Heart right ventricle (tissue), 16 donors: ENCODE measurements around the gene RASAL1. TPM values are rescaled to one million over a fixed set of nuclear protein-coding genes. Genes with fewer than 3 reads are reported as not detected.
A peak's percentile ranks its signal among the peaks of the same experiment; 100 is the strongest.

Source experiments
- ATAC-seq, 8 donors: fragments of 200-7000 bp; cut with Tn5 transposase; one replicate each; pipeline ENCODE4 v1.9.1; 2020; ENCODE audit warnings: mild to moderate bottlenecking in 8 of 8, moderate library complexity in 8 of 8, moderate number of reproducible peaks in 1 of 8
- DNase-seq, 2 donors: peaks; one replicate each; pipeline ENCODE4 v3.0.0-alpha.2; 2020
- H3K27ac ChIP-seq, 10 donors: fragments of 200-600 bp; sonication (generic) in 2 of 10; one replicate each; pipeline versions ENCODE4 v1.5.0 to v1.8.0; 2020 to 2022; ENCODE audit warnings: mild to moderate bottlenecking in 3 of 10
- H3K27me3 ChIP-seq, 7 donors: fragments of 200-600 bp; one replicate each; pipeline ENCODE4 v1.8.0; 2021 to 2022; ENCODE audit warnings: mild to moderate bottlenecking in 2 of 7
- H3K36me3 ChIP-seq, 9 donors: fragments of 200-600 bp; sonication (generic) in 1 of 9; one replicate each; pipeline versions ENCODE4 v1.5.0 to v1.8.0; 2020 to 2022; ENCODE audit warnings: mild to moderate bottlenecking in 2 of 9
- H3K4me1 ChIP-seq, 9 donors: fragments of 200-600 bp; sonication (generic) in 1 of 9; one replicate each; pipeline versions ENCODE4 v1.5.0 to v1.8.0; 2020 to 2022; ENCODE audit warnings: mild to moderate bottlenecking in 4 of 9
- H3K4me3 ChIP-seq, 10 donors: fragments of 200-600 bp; sonication (generic) in 2 of 10; one replicate each; pipeline versions ENCODE4 v1.5.0 to v1.8.0; 2020 to 2022; ENCODE audit warnings: mild to moderate bottlenecking in 7 of 10, moderate library complexity in 2 of 10
- H3K9me3 ChIP-seq, 11 donors: fragments of 200-600 bp in 10 of 11; sonication (generic) in 2 of 11; one replicate each; pipeline versions ENCODE4 v1.5.0 to v1.8.0; 2013 to 2022; ENCODE audit warnings: mild to moderate bottlenecking in 2 of 11, control low read depth in 1 of 11, moderate library complexity in 1 of 11
- WGBS, 2 donors: extraction: QIAGEN DNeasy Blood & Tissue Kit; methylation state at CpG; one replicate each; pipeline ENCODE4 v1.1.7; 2013; ENCODE audit warnings: inconsistent platforms in 1 of 2; 5-methylcytosine and 5-hydroxymethylcytosine counted together
- intact Hi-C, 10 donors: fragments of 100-400 bp; cut with DNase I; formaldehyde crosslinking; loops; one replicate each; pipeline versions ENCODE4 v1.11.1 to v1.14.2; 2022
- polyA plus RNA-seq, 2 donors: library from polyadenylated mRNA; stranded (reverse); fragments of 200-250 nt; gene quantifications; one replicate each; pipeline ENCODE4 v1.2.3, GENCODE V29; 2013
- total RNA-seq, 10 donors: library from RNA; stranded (reverse); fragmentation: NEBNext Ultra II Directional in 3 of 10; extraction: Animal tissue kit (Norgen Biotek cat#: 25700) in 3 of 10; gene quantifications; one replicate each; pipeline versions ENCODE4 v1.2.1 to v1.2.4, GENCODE V29; 2021 to 2023
- TF ChIP-seq, protein P1 (sequence below), 9 donors: fragments of 200-600 bp; sonication (generic) in 2 of 9; IDR thresholded peaks; one replicate each; pipeline versions ENCODE4 v1.5.0 to v1.8.0; 2021 to 2022; ENCODE audit warnings: antibody characterized with exemption in 9 of 9, mild to moderate bottlenecking in 5 of 9, moderate library complexity in 1 of 9
- donor health status: Arrhythmogenic right ventricular cardiomyopathy.
- donor health status: ischemic (EF 13 %, LVEDD 7.1; RV severe dilation, severe dysfunction).
- donor health status: healthy with polysubstance abuse.
- donor health status: DM: no; HTN: yes; CAD: no.
- donor health status: DM: no; HTN: no; CAD: no.
- donor health status: ischemic (EF 25% LVEDD 6.9; RV normal size, moderate dysfunction).
- donor health status: ischemic (EF 25% LVEDD 5.7; RV mildly dilated, moderate dysfunction).
- donor health status: healthy.
- donor health status: DM: yes; HTN: yes; CAD: no.
- donor health status: Ischemic cardiomyopathy.
- donor health status: ischemic (EF 35%, LVEDD 5.7; RV mildly dilated, moderate dysfunction).
- donor health status: nonischemic (EF 11% LVEDD 7.7; RV severe dilation, severe dysfunction).
- donor health status: DM: yes; HTN: yes; CAD: no.
- donor health status: PGD.
- donor health status: ischemic (EF 29% LVEDD 5.4; RV normal size, mild dysfunction).
- donor health status: nonischemic (EF 23%, LVEDD 6.1; RV moderate dilation, normal function).

RASAL1 gene
- total and polyA plus RNA-seq, 12 donors = not detected

DNA sequence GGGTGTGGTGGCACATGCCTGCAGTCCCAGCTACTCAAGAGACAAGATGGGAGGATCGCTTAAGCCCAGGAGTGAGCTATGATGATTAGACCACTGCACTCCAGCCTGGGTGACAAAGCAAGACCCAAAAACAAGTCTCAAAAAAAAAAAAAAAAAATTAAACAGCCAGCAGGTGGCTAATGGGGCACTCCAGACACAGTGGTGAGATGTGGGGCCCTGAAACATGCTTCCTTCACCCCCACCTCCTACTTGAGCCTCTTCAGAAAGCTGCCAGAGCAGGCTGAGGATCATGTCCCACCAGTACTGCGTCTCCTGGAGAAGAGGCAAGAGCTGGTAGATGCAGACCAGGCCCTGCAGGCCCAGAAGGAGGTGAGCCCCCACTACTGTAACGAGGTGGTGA is 16.1 kb upstream of the RASAL1 start:
- no peak overlapping the region for H3K27ac ChIP-seq
- no peaks in the 10 kb centered on the region for H3K36me3 ChIP-seq
- ATAC-seq (no peak), DNase-seq (no peak)
- no peak overlapping the region for H3K4me3 ChIP-seq
- WGBS, 2 donors = 87 to 89% methylated on average over 3 of the region's 3 CpGs
- peaks cover 10 to 88% (median 68%) of the 10 kb centered on the region in 7 donors for H3K27me3 ChIP-seq
- H3K9me3 ChIP-seq = peaks cover 0 to 8% (median 0%) of the 10 kb centered on the region in 11 donors
- H3K4me1 ChIP-seq = peaks cover 3 to 30% (median 23%) of the 10 kb centered on the region in 9 donors
- TF ChIP-seq, protein P1, sequence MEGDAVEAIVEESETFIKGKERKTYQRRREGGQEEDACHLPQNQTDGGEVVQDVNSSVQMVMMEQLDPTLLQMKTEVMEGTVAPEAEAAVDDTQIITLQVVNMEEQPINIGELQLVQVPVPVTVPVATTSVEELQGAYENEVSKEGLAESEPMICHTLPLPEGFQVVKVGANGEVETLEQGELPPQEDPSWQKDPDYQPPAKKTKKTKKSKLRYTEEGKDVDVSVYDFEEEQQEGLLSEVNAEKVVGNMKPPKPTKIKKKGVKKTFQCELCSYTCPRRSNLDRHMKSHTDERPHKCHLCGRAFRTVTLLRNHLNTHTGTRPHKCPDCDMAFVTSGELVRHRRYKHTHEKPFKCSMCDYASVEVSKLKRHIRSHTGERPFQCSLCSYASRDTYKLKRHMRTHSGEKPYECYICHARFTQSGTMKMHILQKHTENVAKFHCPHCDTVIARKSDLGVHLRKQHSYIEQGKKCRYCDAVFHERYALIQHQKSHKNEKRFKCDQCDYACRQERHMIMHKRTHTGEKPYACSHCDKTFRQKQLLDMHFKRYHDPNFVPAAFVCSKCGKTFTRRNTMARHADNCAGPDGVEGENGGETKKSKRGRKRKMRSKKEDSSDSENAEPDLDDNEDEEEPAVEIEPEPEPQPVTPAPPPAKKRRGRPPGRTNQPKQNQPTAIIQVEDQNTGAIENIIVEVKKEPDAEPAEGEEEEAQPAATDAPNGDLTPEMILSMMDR (IDR thresholded peaks at IDR 0.05) = no peak
- intact Hi-C loops = loop anchor here (2.0 to 10.0 kb wide), 5 partner anchors 97 to 1981 kb away; partner anchors contain the start of gene DTX1 (in 2 of the 10)

DNA sequence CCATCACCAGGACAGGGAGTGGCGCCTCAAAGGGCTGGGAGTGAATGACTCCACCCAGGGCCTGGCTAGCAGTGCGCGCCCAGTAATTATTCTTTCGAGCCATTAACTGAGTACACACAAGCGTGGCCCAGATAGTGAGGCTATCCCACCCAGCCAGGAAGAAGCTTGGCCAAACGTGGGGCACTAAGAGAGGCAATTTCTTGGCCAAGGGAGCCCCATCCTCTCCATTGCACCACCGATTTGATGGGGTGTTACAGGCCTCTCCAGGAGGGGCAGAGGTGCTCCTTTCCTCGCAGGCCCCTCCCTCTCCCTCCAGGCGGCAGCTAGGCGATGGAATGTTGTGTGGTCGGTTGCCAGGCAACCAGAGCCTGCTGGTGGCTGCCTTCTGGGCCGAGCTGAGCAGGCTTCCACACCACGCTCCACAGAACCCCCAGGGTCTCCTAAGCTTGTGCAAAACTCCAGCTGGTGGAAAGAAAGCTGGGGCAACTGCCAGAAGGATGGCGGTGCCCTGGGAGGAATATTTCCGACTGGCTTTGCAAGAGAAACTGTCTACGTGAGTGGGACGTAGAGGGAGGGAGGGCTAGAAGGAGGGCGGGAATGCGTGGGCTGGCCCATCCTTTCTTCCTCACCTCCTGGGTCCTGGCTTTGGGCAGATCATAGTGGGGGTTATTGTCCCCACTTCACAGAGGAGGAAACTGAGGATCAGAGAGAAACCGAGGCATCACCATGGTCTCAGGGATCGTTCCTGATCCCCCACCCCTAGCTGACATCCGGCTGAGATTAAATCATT is 14.0 kb upstream of the RASAL1 start, which contains the start of gene CFAP73:
Gene CFAP73, plus strand, starts transcription at position 364 of the 790 bp plus-strand sequence. Its CDS starts 134 bp downstream, at position 498.
- TF ChIP-seq, protein P1 (IDR thresholded peaks at IDR 0.05) = no peak
- H3K9me3 ChIP-seq = peaks cover 0 to 8% (median 0%) of the 10 kb centered on the region in 11 donors
- peaks cover 10 to 67% (median 51%) of the 10 kb centered on the region in 7 donors for H3K27me3 ChIP-seq
- H3K27ac ChIP-seq = no peak within 1 kb of the TSS
- H3K4me3 ChIP-seq = peak within 1 kb of the TSS in 1 of 10 donors; percentile 17
- 26 to 27% methylated on average over 22 of the region's 22 CpGs for WGBS, 2 donors
- peak; percentile 59 to 63 for DNase-seq
- intact Hi-C loops = loop anchor here in 9 of 10 donors (5.0 to 10.0 kb wide), 4 partner anchors 95 to 1983 kb away; partner anchors contain the start of gene DTX1 (in 2 of the 9)
- H3K4me1 ChIP-seq = peaks cover 3 to 27% (median 21%) of the 10 kb centered on the region in 9 donors
- H3K36me3 ChIP-seq = no peaks in the 10 kb centered on the region
- ATAC-seq = peak; percentile 71 to 86 (median 80)

DNA sequence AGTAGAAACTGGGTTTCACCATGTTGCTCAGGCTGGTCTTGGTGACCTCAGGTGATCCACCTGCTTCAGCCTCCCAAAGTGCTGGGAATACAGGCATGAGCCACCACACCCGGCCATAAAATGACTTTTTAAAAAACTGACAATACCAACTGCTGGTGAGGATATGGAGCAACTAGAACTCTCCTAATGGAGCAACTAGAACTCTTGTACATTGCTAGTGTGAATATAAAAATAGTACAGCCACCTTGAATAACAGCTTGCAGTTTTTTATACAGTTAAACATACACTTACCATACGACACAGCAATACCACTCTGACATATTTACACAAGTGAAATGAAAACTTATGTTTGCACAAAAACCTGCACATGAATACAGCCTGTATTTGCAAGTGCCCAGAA is 11.4 kb upstream of the RASAL1 start:
- no peak for DNase-seq
- intact Hi-C loops = no loop called here
- ATAC-seq = no peak
- H3K27me3 ChIP-seq = peaks cover 3 to 41% (median 25%) of the 10 kb centered on the region in 7 donors
- H3K4me3 ChIP-seq = no peak overlapping the region
- TF ChIP-seq, protein P1 (IDR thresholded peaks at IDR 0.05) = no peak
- H3K27ac ChIP-seq = no peak overlapping the region
- peaks cover 0 to 8% (median 0%) of the 10 kb centered on the region in 11 donors for H3K9me3 ChIP-seq
- H3K4me1 ChIP-seq = peaks cover 0 to 15% (median 7%) of the 10 kb centered on the region in 9 donors
- no peaks in the 10 kb centered on the region for H3K36me3 ChIP-seq
- 85 to 90% methylated on average over 2 of the region's 2 CpGs for WGBS, 2 donors

DNA sequence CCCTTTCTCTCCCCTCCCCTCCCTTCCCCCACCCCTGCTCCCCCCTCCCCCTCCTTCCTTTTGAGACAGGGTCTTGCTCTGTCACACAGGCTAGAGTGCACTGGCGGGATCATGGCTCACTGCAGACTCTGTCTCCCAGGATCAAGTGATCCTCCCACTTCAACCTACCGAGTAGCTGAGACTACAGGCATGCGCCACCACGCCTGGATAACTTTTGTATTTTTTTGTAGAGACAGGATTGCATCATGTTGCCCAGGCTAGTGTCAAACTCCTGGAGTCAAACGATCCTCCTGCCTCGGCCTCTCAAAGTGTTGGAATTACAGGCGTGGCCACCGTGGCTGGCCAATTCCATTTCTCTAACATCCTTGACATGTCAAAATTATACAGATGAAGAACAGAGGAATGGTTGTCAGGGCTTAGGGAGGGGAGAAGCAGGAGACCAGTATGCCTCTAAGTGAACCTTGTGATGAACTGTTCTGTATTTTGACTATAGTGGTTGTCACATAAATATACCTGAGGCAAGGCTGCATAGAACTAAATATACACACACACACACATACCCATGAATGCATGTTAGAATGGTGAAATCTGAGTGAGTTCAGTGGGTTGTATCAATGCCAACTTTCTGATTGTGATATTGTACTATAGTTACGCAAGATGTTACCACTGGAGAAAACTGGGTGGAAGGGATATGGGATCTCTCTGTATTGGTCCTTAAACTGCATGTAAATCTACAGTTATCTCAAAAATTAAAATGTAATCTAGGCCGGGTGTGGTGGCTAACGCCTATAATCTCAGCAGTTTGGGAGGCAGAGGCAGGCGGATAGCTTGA is 10.4 kb upstream of the RASAL1 start:
- TF ChIP-seq, protein P1 (IDR thresholded peaks at IDR 0.05) = no peak
- H3K4me3 ChIP-seq = no peak overlapping the region
- H3K27ac ChIP-seq = no peak overlapping the region
- no peak for DNase-seq
- peaks cover 0 to 8% (median 0%) of the 10 kb centered on the region in 11 donors for H3K9me3 ChIP-seq
- no peaks in the 10 kb centered on the region for H3K36me3 ChIP-seq
- no peak for ATAC-seq
- intact Hi-C loops = no loop called here
- WGBS, 2 donors = 70 to 75% methylated on average over 12 of the region's 12 CpGs
- peaks cover 0 to 20% (median 7%) of the 10 kb centered on the region in 9 donors for H3K4me1 ChIP-seq
- H3K27me3 ChIP-seq = peaks cover 0 to 31% (median 14%) of the 10 kb centered on the region in 7 donors
